PFSK-1 (cell line): ENCODE results near the gene SOX30.

ENCODE experiments used
- FOXP2 ChIP-seq: optimal IDR thresholded peaks from 2 replicates; pipeline ENCODE3; 2011; ENCODE audit warnings: borderline replicate concordance, control low read depth, inconsistent platforms; ENCODE audit not compliant: insufficient read depth; ENCODE audit errors: extremely low read length, extremely low read depth
- POLR2AphosphoS5 ChIP-seq: IDR thresholded peaks from 2 replicates; pipeline ENCODE4 v1.6.1; 2012; ENCODE audit warnings: low read depth, mild to moderate bottlenecking, control low read depth, low read length, moderate library complexity
- REST ChIP-seq, 2 experiments: IDR thresholded peaks; 2 replicates each; pipeline versions ENCODE4 v1.6.1 to v1.8.0; 2011 to 2012; ENCODE audit warnings: low read depth in 2 of 2, low read length in 2 of 2, control low read depth in 1 of 2, inconsistent platforms in 1 of 2, mild to moderate bottlenecking in 1 of 2, moderate library complexity in 1 of 2; ENCODE audit not compliant: insufficient read depth in 1 of 2
- SIN3A ChIP-seq: IDR thresholded peaks from 2 replicates; pipeline ENCODE4 v1.6.1; 2012; ENCODE audit warnings: mild to moderate bottlenecking, low read length, moderate library complexity, borderline replicate concordance; ENCODE audit not compliant: insufficient read depth
- TAF1 ChIP-seq: IDR thresholded peaks from 2 replicates; pipeline ENCODE4 v1.6.1; 2012; ENCODE audit warnings: low read length, control low read depth, borderline replicate concordance; ENCODE audit not compliant: insufficient read depth

- TF ChIP-seq TAF1 (no peak), POLR2AphosphoS5 (no peak), REST (IDR thresholded peaks at IDR 0.05; ENCODE audit: insufficient read depth in 1 of 2, low read depth in 2 of 2, low read length in 2 of 2) (no peak), SIN3A (no peak), FOXP2 (no peak)
Observed at GRCh38 chr5:157600252-157600651, 52.0 kb downstream of the SOX30 start.
